Measurements from ENCODE around the gene LHX1. TPM values are rescaled to one million over a fixed set of nuclear protein-coding genes. Genes with fewer than 3 reads are reported as not detected.

LHX1 gene
- total and polyA plus RNA-seq, 4 donors: not detected

- TF ChIP-seq CTCF (IDR thresholded peaks at IDR 0.05; ENCODE audit: control extremely low read depth, extremely low read depth): no peak
- Histone ChIP-seq H3K9ac (ENCODE audit: insufficient read depth in 1 of 2, low read length in 2 of 2) (no peak overlapping the region), H3K36me3 (ENCODE audit: control insufficient read depth in 4 of 4, insufficient read depth in 4 of 4, low read length in 4 of 4) (no peaks in the 10 kb centered on the region), H3K9me3 (ENCODE audit: control insufficient read depth in 4 of 4, insufficient read depth in 3 of 4, low read length in 3 of 4) (peaks cover 0 to 2% (median 0%) of the 10 kb centered on the region in 4 donors), H3K4me3 (no peak overlapping the region), H3K27me3 (ENCODE audit: control insufficient read depth in 3 of 3, insufficient read depth in 3 of 3, low read length in 2 of 3) (peaks cover 0 to 12% (median 4%) of the 10 kb centered on the region in 3 donors), H3K4me1 (ENCODE audit: control insufficient read depth in 5 of 5, insufficient read depth in 5 of 5, low read length in 5 of 5) (no peaks in the 10 kb centered on the region), H3K27ac (ENCODE audit: low read depth in 1 of 2, low read length in 1 of 2) (no peak overlapping the region)
- DNase-seq: no peak
- ATAC-seq (ENCODE audit: insufficient read depth, low FRiP score): no peak
- 56 to 73% methylated on average over 13 of the region's 13 CpGs for whole genome bisulfite sequencing, 2 donors
Measured at GRCh38 chr17:36890398-36891168, 46.7 kb upstream of the LHX1 start.

GRCh38 chr17:36892112-36892838 lies 45.0 kb upstream of the LHX1 start:
- no peak for DNase-seq
- Histone ChIP-seq H3K9me3 (ENCODE audit: control insufficient read depth in 4 of 4, insufficient read depth in 3 of 4, low read length in 3 of 4) (peaks cover 0 to 2% (median 0%) of the 10 kb centered on the region in 4 donors), H3K9ac (ENCODE audit: insufficient read depth in 1 of 2, low read length in 2 of 2) (no peak overlapping the region), H3K4me1 (ENCODE audit: control insufficient read depth in 5 of 5, insufficient read depth in 5 of 5, low read length in 5 of 5) (no peaks in the 10 kb centered on the region), H3K36me3 (ENCODE audit: control insufficient read depth in 4 of 4, insufficient read depth in 4 of 4, low read length in 4 of 4) (no peaks in the 10 kb centered on the region), H3K27ac (ENCODE audit: low read depth in 1 of 2, low read length in 1 of 2) (no peak overlapping the region), H3K4me3 (no peak overlapping the region), H3K27me3 (ENCODE audit: control insufficient read depth in 3 of 3, insufficient read depth in 3 of 3, low read length in 2 of 3) (peaks cover 0 to 11% (median 0%) of the 10 kb centered on the region in 3 donors)
- no peak for ATAC-seq (ENCODE audit: insufficient read depth, low FRiP score)
- TF ChIP-seq CTCF (IDR thresholded peaks at IDR 0.05; ENCODE audit: control extremely low read depth, extremely low read depth): no peak
- 78 to 85% methylated on average over 7 of the region's 7 CpGs for WGBS, 2 donors

- ATAC-seq (ENCODE audit: insufficient read depth, low FRiP score) (no peak), DNase-seq (no peak)
- H3K9me3 ChIP-seq (ENCODE audit: control insufficient read depth in 4 of 4, insufficient read depth in 3 of 4, low read length in 3 of 4): peaks cover 0 to 2% (median 0%) of the 10 kb centered on the region in 4 donors
- no peak overlapping the region for H3K9ac ChIP-seq (ENCODE audit: insufficient read depth in 1 of 2, low read length in 2 of 2)
- H3K27ac ChIP-seq (ENCODE audit: low read depth in 1 of 2, low read length in 1 of 2): no peak overlapping the region
- TF ChIP-seq CTCF (IDR thresholded peaks at IDR 0.05; ENCODE audit: control extremely low read depth, extremely low read depth): no peak
- H3K4me1 ChIP-seq (ENCODE audit: control insufficient read depth in 5 of 5, insufficient read depth in 5 of 5, low read length in 5 of 5): no peaks in the 10 kb centered on the region
- H3K36me3 ChIP-seq (ENCODE audit: control insufficient read depth in 4 of 4, insufficient read depth in 4 of 4, low read length in 4 of 4): no peaks in the 10 kb centered on the region
- H3K27me3 ChIP-seq (ENCODE audit: control insufficient read depth in 3 of 3, insufficient read depth in 3 of 3, low read length in 2 of 3): peaks cover 0 to 4% (median 0%) of the 10 kb centered on the region in 3 donors
- H3K4me3 ChIP-seq: no peak overlapping the region
- WGBS, 2 donors: 84 to 88% methylated on average over 9 of the region's 9 CpGs
Measured at GRCh38 chr17:36894177-36894576, 43.1 kb upstream of the LHX1 start.
